ENCODE measurements around the gene MACROD1. TPM values are rescaled to one million over a fixed set of nuclear protein-coding genes. Genes with fewer than 3 reads are reported as not detected.

The MACROD1 gene
- 100 to 1,000 TPM; 151 to 206 (median 182) TPM for total RNA-seq
- polyA plus RNA-seq: 100 to 1,000 TPM; 147 to 281 (median 177) TPM
- long read RNA-seq, donor 1, transcript MACROD1-201 (11 exons, 1,205 nt): major isoform, 178 of 218 reads
- long read RNA-seq, donor 1, partial matches to known transcripts: 12 of 218 reads
- long read RNA-seq, donor 1, other reads (novel, unspliced or antisense): 25 of 218 reads
- long read RNA-seq, donor 2, transcript MACROD1-201 (11 exons, 1,205 nt): major isoform, 211 of 267 reads
- long read RNA-seq, donor 2, partial matches to known transcripts: 16 of 267 reads
- long read RNA-seq, donor 2, other reads (novel, unspliced or antisense): 39 of 267 reads

- Histone ChIP-seq H3K4me1 (peaks cover 14% of the 10 kb centered on the region), H3K27me3 (ENCODE audit: insufficient read depth in 3 of 3, low read length in 2 of 3) (no peaks in the 10 kb centered on the region), H3K9me3 (no peaks in the 10 kb centered on the region), H3K27ac (peak within 1 kb of the TSS; percentile 98), H3K36me3 (ENCODE audit: insufficient read depth in 1 of 2, low read depth in 1 of 2) (peaks cover 0 to 3% of the 10 kb centered on the region in 2 donors), H3K4me3 (peak within 1 kb of the TSS; percentile 87)
- ATAC-seq (peak; percentile 81 to 83 (median 82)), DNase-seq (peak; percentile 93 to 96)
- WGBS, 3 donors: 1 to 2% (median 1%) methylated on average over 45 to 92 of the region's 92 CpGs
- TF ChIP-seq CTCF (IDR thresholded peaks at IDR 0.05): no peak
- intact Hi-C loops (cut with DNase I): loop anchor here in 1 of 2 donors (2.0 kb wide), 1 partner anchor 15 kb away; no protein-coding TSS in a partner anchor
Observed at GRCh38 chr11:64165842-64166635, at the start of gene MACROD1. Gene MACROD1, minus strand, starts transcription at chr11:64166113. Its CDS starts 119 bp downstream, at chr11:64165994.

GRCh38 chr11:64211181-64211872 is 45.4 kb upstream of the MACROD1 start:
- Histone ChIP-seq H3K9me3 (no peaks in the 10 kb centered on the region), H3K27me3 (ENCODE audit: insufficient read depth in 3 of 3, low read length in 2 of 3) (no peaks in the 10 kb centered on the region), H3K36me3 (ENCODE audit: insufficient read depth in 1 of 2, low read depth in 1 of 2) (peaks cover 0 to 31% of the 10 kb centered on the region in 2 donors), H3K4me1 (no peaks in the 10 kb centered on the region), H3K4me3 (no peak overlapping the region), H3K27ac (no peak overlapping the region)
- ATAC-seq (no peak), DNase-seq (no peak)
- 84 to 91% (median 87%) methylated on average over 27 to 30 of the region's 30 CpGs for WGBS, 3 donors
- TF ChIP-seq CTCF (IDR thresholded peaks at IDR 0.05): no peak
- intact Hi-C loops (cut with DNase I): no loop called here

GRCh38 chr11:64210301-64211020 is 44.5 kb upstream of the MACROD1 start:
- Histone ChIP-seq H3K9me3 (no peaks in the 10 kb centered on the region), H3K27me3 (ENCODE audit: insufficient read depth in 3 of 3, low read length in 2 of 3) (no peaks in the 10 kb centered on the region), H3K4me1 (no peaks in the 10 kb centered on the region), H3K36me3 (ENCODE audit: insufficient read depth in 1 of 2, low read depth in 1 of 2) (peaks cover 0 to 36% of the 10 kb centered on the region in 2 donors), H3K27ac (no peak overlapping the region), H3K4me3 (no peak overlapping the region)
- no peak for TF ChIP-seq CTCF (IDR thresholded peaks at IDR 0.05)
- WGBS, 3 donors: 90 to 94% (median 91%) methylated on average over 18 to 24 of the region's 24 CpGs
- ATAC-seq: no peak
- no peak for DNase-seq
- intact Hi-C loops (cut with DNase I): no loop called here

- intact Hi-C loops (cut with DNase I): loop anchor here in 1 of 2 donors (5.0 kb wide), 1 partner anchor 93 kb away; the partner anchor contains the start of gene CATSPERZ
- DNase-seq (no peak), ATAC-seq (no peak)
- H3K4me1 ChIP-seq: peaks cover 6% of the 10 kb centered on the region
- no peaks in the 10 kb centered on the region for H3K27me3 ChIP-seq (ENCODE audit: insufficient read depth in 3 of 3, low read length in 2 of 3)
- peaks cover 0 to 43% of the 10 kb centered on the region in 2 donors for H3K36me3 ChIP-seq (ENCODE audit: insufficient read depth in 1 of 2, low read depth in 1 of 2)
- H3K4me3 ChIP-seq: no peak overlapping the region
- no peak for TF ChIP-seq CTCF (IDR thresholded peaks at IDR 0.05)
- H3K27ac ChIP-seq: no peak overlapping the region
- WGBS, 3 donors: 80 to 88% (median 85%) methylated on average over 8 of the region's 8 CpGs
- H3K9me3 ChIP-seq: no peaks in the 10 kb centered on the region
Observed at GRCh38 chr11:64209563-64209843, 43.6 kb upstream of the MACROD1 start.

Measured in psoas muscle (tissue), 8 donors.